LNCAP (cell line): ENCODE data around the gene TRAPPC2L.

ENCODE experiments used
- CTCF ChIP-seq: fragments of 450-650 bp; IDR thresholded peaks from 2 replicates; pipeline ENCODE4 v1.5.1; 2017; ENCODE audit warnings: mild to moderate bottlenecking

Gene TRAPPC2L

GRCh38 chr16:88899901-88900661 lies 43.2 kb downstream of the TRAPPC2L start:
- no peak for TF ChIP-seq CTCF

- no peak for TF ChIP-seq CTCF
Observed at GRCh38 chr16:88900662-88901052, 43.7 kb downstream of the TRAPPC2L start.

- TF ChIP-seq CTCF = no peak
Observed at GRCh38 chr16:88901718-88902337, 44.9 kb downstream of the TRAPPC2L start.

- TF ChIP-seq CTCF = no peak
Observed at GRCh38 chr16:88902744-88903143, 45.8 kb downstream of the TRAPPC2L start.

- TF ChIP-seq CTCF = no peak
Observed at GRCh38 chr16:88903267-88903666, 46.3 kb downstream of the TRAPPC2L start.

GRCh38 chr16:88904676-88905365 lies 47.9 kb downstream of the TRAPPC2L start:
- TF ChIP-seq CTCF = no peak

GRCh38 chr16:88905563-88905962 lies 48.6 kb downstream of the TRAPPC2L start:
- TF ChIP-seq CTCF = no peak
